OCI-LY7 (cell line): ENCODE data around the gene NR5A1. TPM values are rescaled to one million over a fixed set of nuclear protein-coding genes. Genes with fewer than 3 reads are reported as not detected.

Source experiments
- BruUV-seq: library from RNA; stranded (reverse); fragments of 400-500 nt; replicated peaks from 2 replicates; lab custom pipeline; 2021; lab: Mats Ljungman, UMichigan
- CTCF ChIA-PET: fragments of 300-600 bp; sonication (Branson Sonifier 250); formaldehyde crosslinking; loops from one replicate; lab custom pipeline; 2022; ENCODE audit warnings: antibody characterized with exemption; ENCODE audit not compliant: unreplicated experiment; lab: Charles Lee
- POLR2A ChIA-PET: fragments of 300-600 bp; sonication (Branson Sonifier 250); formaldehyde crosslinking; loops from one replicate; lab custom pipeline; 2022; ENCODE audit warnings: antibody characterized with exemption; lab: Charles Lee
- DNase-seq: peaks from one replicate; pipeline ENCODE4 v3.0.0-alpha.2; 2015; ENCODE audit warnings: low spot score
- H2AFZ ChIP-seq: fragments of 200-600 bp; sonication (generic), shearing (Covaris generic); 2 replicates; pipeline ENCODE4 v1.6.1; 2014; ENCODE audit warnings: mild to moderate bottlenecking, antibody characterized with exemption, low read length, moderate library complexity
- H3K27ac ChIP-seq: fragments of 200-600 bp; sonication (generic); 2 replicates; pipeline ENCODE4 v1.5.1; 2014; ENCODE audit warnings: mixed run types, low read depth, mild to moderate bottlenecking, moderate library complexity, low read length, inconsistent platforms; ENCODE audit not compliant: poor library complexity, severe bottlenecking
- H3K36me3 ChIP-seq: fragments of 200-600 bp; sonication (generic); 2 replicates; pipeline ENCODE4 v1.6.1; 2014; ENCODE audit warnings: mild to moderate bottlenecking, antibody characterized with exemption, low read length, moderate library complexity, mixed read lengths; ENCODE audit not compliant: insufficient read depth
- H3K4me1 ChIP-seq: fragments of 200-600 bp; sonication (generic); 2 replicates; pipeline ENCODE4 v1.5.1; 2014; ENCODE audit warnings: mild to moderate bottlenecking, low read length; ENCODE audit not compliant: insufficient read depth, poor library complexity, severe bottlenecking
- H3K4me2 ChIP-seq: fragments of 200-600 bp; sonication (generic); 2 replicates; pipeline ENCODE4 v1.6.1; 2014; ENCODE audit warnings: mild to moderate bottlenecking, low read length
- H3K4me3 ChIP-seq: fragments of 200-600 bp; sonication (generic); 2 replicates; pipeline ENCODE4 v1.5.1; 2014; ENCODE audit warnings: mild to moderate bottlenecking, low read depth, low read length; ENCODE audit not compliant: poor library complexity, severe bottlenecking
- H3K79me2 ChIP-seq: fragments of 200-600 bp; sonication (generic); 2 replicates; pipeline ENCODE4 v1.6.1; 2016; ENCODE audit warnings: low read depth, mild to moderate bottlenecking, low read length, moderate library complexity, mixed read lengths; ENCODE audit not compliant: insufficient read depth
- H3K9me2 ChIP-seq: fragments of 200-600 bp; sonication (generic); 2 replicates; pipeline ENCODE4 v1.6.1; 2016; ENCODE audit warnings: mild to moderate bottlenecking, low read length, mixed read lengths; ENCODE audit not compliant: insufficient read depth
- H3K9me3 ChIP-seq: fragments of 200-600 bp; sonication (generic); 2 replicates; pipeline ENCODE4 v1.6.1; 2014; ENCODE audit warnings: mild to moderate bottlenecking, mixed run types, low read length, mixed read lengths
- H4K20me1 ChIP-seq: fragments of 200-600 bp; sonication (generic); 2 replicates; pipeline ENCODE4 v1.6.1; 2014; ENCODE audit warnings: mild to moderate bottlenecking, antibody characterized with exemption, low read length, moderate library complexity, mixed read lengths; ENCODE audit not compliant: insufficient read depth
- CTCF ChIP-seq: fragments of 200-600 bp; sonication (generic); conservative IDR thresholded peaks from 2 replicates; pipeline ENCODE4 v1.5.1; 2014; ENCODE audit warnings: mild to moderate bottlenecking, antibody characterized with exemption, low read length, moderate library complexity, mixed read lengths
- EZH2phosphoT487 ChIP-seq: fragments of 200-600 bp; sonication (generic); IDR thresholded peaks from 2 replicates; pipeline ENCODE4 v1.6.1; 2018; ENCODE audit warnings: low read depth, borderline replicate concordance, mild to moderate bottlenecking, mixed run types, antibody characterized with exemption, low read length, moderate library complexity, mixed read lengths
- intact Hi-C: fragments of 100-400 bp; cut with micrococcal nuclease; formaldehyde crosslinking; loops from one replicate; pipeline ENCODE4 v1.10.0; 2022; ENCODE audit not compliant: unreplicated experiment
- total RNA-seq, 2 experiments: library from RNA; depleted of rRNA in 1 of 2; stranded (reverse); fragments of >200 nt in 1 of 2; shearing (Covaris generic) in 1 of 2; gene quantifications; 2 replicates each; pipeline ENCODE4 v1.2.3, GENCODE V29; 2014 to 2022

Gene NR5A1
- total RNA-seq, 2 experiments from 2014 or later: not detected

GRCh38 chr9:124500028-124500795, 7.0 kb downstream of the NR5A1 start:
- Histone ChIP-seq H3K36me3 (no peaks in the 10 kb centered on the region), H3K79me2 (no peaks in the 10 kb centered on the region), H3K9me2 (no peaks in the 10 kb centered on the region), H3K27ac (no peak overlapping the region), H3K9me3 (no peaks in the 10 kb centered on the region), H4K20me1 (no peaks in the 10 kb centered on the region), H2AFZ (no peak overlapping the region), H3K4me3 (no peak overlapping the region), H3K4me1 (no peaks in the 10 kb centered on the region), H3K4me2 (no peak overlapping the region)
- ChIA-PET CTCF (no interaction called here), POLR2A (no interaction called here)
- DNase-seq: no peak
- TF ChIP-seq CTCF: no peak
- TF ChIP-seq EZH2phosphoT487: no peak
- BruUV-seq: no TSS peak
- intact Hi-C loops: no loop called here

GRCh38 chr9:124499216-124499615, 8.0 kb downstream of the NR5A1 start:
- ChIA-PET CTCF (no interaction called here), POLR2A (no interaction called here)
- Histone ChIP-seq H3K79me2 (no peaks in the 10 kb centered on the region), H3K4me2 (no peak overlapping the region), H3K27ac (no peak overlapping the region), H3K36me3 (no peaks in the 10 kb centered on the region), H4K20me1 (no peaks in the 10 kb centered on the region), H3K9me2 (no peaks in the 10 kb centered on the region), H3K9me3 (no peaks in the 10 kb centered on the region), H3K4me3 (no peak overlapping the region), H2AFZ (no peak overlapping the region), H3K4me1 (no peaks in the 10 kb centered on the region)
- intact Hi-C loops: no loop called here
- TF ChIP-seq EZH2phosphoT487 (no peak), CTCF (no peak)
- no TSS peak for BruUV-seq
- DNase-seq: no peak

GRCh38 chr9:124498499-124499146, 8.6 kb downstream of the NR5A1 start:
- Histone ChIP-seq H3K4me2 (no peak overlapping the region), H3K4me1 (no peaks in the 10 kb centered on the region), H3K4me3 (no peak overlapping the region), H3K27ac (no peak overlapping the region), H3K36me3 (no peaks in the 10 kb centered on the region), H4K20me1 (no peaks in the 10 kb centered on the region), H2AFZ (no peak overlapping the region), H3K9me2 (no peaks in the 10 kb centered on the region), H3K79me2 (no peaks in the 10 kb centered on the region), H3K9me3 (no peaks in the 10 kb centered on the region)
- intact Hi-C loops: no loop called here
- TF ChIP-seq EZH2phosphoT487 (no peak), CTCF (no peak)
- BruUV-seq: no TSS peak
- no peak for DNase-seq
- POLR2A ChIA-PET: no interaction called here
- CTCF ChIA-PET: no interaction called here
